HepG2 (cell line): ENCODE results near the gene GALNT11. TPM values are rescaled to one million over a fixed set of nuclear protein-coding genes. Genes with fewer than 3 reads are reported as not detected.
A peak's percentile ranks its signal among the peaks of the same experiment; 100 is the strongest.

Source experiments
- FOXA3 ChIP-seq: IDR thresholded peaks from 2 replicates; pipeline ENCODE4 v1.6.1; 2016; ENCODE audit warnings: missing genetic modification reagents, missing compliant biosample characterization
- NKX3-1 ChIP-seq: sonication (generic); formaldehyde crosslinking; IDR thresholded peaks from 2 replicates; pipeline ENCODE4 v1.5.0; 2020; ENCODE audit warnings: missing genetic modification reagents
- NR3C1 ChIP-seq: sonication (generic); formaldehyde crosslinking; IDR thresholded peaks from 2 replicates; pipeline ENCODE4 v1.4.0; 2020; ENCODE audit warnings: missing genetic modification reagents
- PBX3 ChIP-seq: sonication (generic); formaldehyde crosslinking; IDR thresholded peaks from 2 replicates; pipeline ENCODE4 v1.8.1; 2023; ENCODE audit warnings: missing genetic modification reagents, inconsistent platforms, borderline replicate concordance
- SMARCE1 ChIP-seq: fragments of 450-650 bp; IDR thresholded peaks from 2 replicates; pipeline ENCODE4 v1.6.1; 2017; ENCODE audit warnings: borderline replicate concordance
- SMYD3 ChIP-seq: sonication (generic); formaldehyde crosslinking; IDR thresholded peaks from 2 replicates; pipeline ENCODE4 v1.8.1; 2023; ENCODE audit warnings: mild to moderate bottlenecking, missing genetic modification reagents
- TAF15 ChIP-seq: fragments of 200-400 bp; formaldehyde crosslinking; IDR thresholded peaks from one replicate; pipeline ENCODE4 v1.6.1; 2018; ENCODE audit warnings: mild to moderate bottlenecking, low read depth, low read length; ENCODE audit not compliant: poor library complexity, severe bottlenecking
- ZNF598 ChIP-seq: sonication (generic); formaldehyde crosslinking; IDR thresholded peaks from 2 replicates; pipeline ENCODE4 v1.5.1; 2020; ENCODE audit warnings: mild to moderate bottlenecking, missing genetic modification reagents, borderline replicate concordance
- ZNF781 ChIP-seq: sonication (generic); formaldehyde crosslinking; IDR thresholded peaks from 2 replicates; pipeline ENCODE4 v1.5.1; 2020; ENCODE audit warnings: borderline replicate concordance, mild to moderate bottlenecking, missing genetic modification reagents; ENCODE audit errors: not compliant biosample characterization
- polyA plus RNA-seq, 8 experiments: library from polyadenylated mRNA; depleted of rRNA in 3 of 8; stranded (reverse) in 7 of 8; unstranded in 1 of 8; fragments of >200 nt; fragmentation: Illumina TruSeq in 4 of 8; extraction: Trizol in 4 of 8; gene quantifications; 2 replicates each; pipeline versions ENCODE4 v1.2.1 to v1.2.3, GENCODE V29; 2011 to 2016; ENCODE audit warnings: low read depth in 4 of 8, missing spikeins in 1 of 8, mixed read lengths in 1 of 8; ENCODE audit not compliant: insufficient read depth in 1 of 8
- total RNA-seq, 5 experiments: library from RNA; depleted of rRNA; stranded (reverse); fragments of >200 nt; fragmentation: Illumina TruSeq; extraction: Trizol; gene quantifications; 2 replicates each; pipeline ENCODE4 v1.2.3, GENCODE V29; 2016; ENCODE audit warnings: low read depth in 1 of 5
- TF ChIP-seq, protein P1 (sequence below): sonication (generic); formaldehyde crosslinking; IDR thresholded peaks from 2 replicates; pipeline ENCODE4 v1.4.0; 2020; ENCODE audit warnings: missing genetic modification reagents, borderline replicate concordance
- TF ChIP-seq, protein P2 (sequence below): IDR thresholded peaks from 2 replicates; pipeline ENCODE4 v1.6.1; 2016; ENCODE audit warnings: low read depth, borderline replicate concordance
- TF ChIP-seq, protein P3 (sequence below): sonication (generic); formaldehyde crosslinking; IDR thresholded peaks from 2 replicates; pipeline ENCODE4 v1.5.0; 2020; ENCODE audit warnings: mild to moderate bottlenecking, missing genetic modification reagents, borderline replicate concordance
- TF ChIP-seq, protein P4 (sequence below): sonication (generic); formaldehyde crosslinking; IDR thresholded peaks from 2 replicates; pipeline ENCODE4 v1.4.0; 2020; ENCODE audit warnings: missing genetic modification reagents

Gene GALNT11
- total and polyA plus RNA-seq, 2 of the 13 experiments (the other 11 are each of a cell fraction or from before 2014, with no cell fraction given), result 9.3 to 16.3 TPM

DNA sequence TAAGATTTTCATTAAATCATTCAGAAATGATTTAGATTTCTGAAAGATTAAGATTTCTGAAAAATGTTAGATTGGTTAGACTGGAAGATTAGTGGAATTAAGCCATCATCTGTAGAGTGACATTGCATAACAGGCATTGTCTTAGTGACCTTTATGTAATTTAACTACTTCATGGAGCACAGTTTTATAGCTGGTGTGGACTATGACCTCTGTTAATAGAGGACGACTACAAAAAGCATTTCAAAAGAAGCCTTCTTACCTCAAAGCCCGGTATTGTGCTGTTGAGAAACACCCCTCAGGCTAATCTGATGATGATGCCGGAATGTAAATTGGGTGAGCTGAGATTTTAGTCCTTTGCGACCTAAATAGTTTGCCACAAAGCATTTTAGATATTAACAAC lies 55.6 kb downstream of the GALNT11 start (continued):
- TF ChIP-seq, protein P1, sequence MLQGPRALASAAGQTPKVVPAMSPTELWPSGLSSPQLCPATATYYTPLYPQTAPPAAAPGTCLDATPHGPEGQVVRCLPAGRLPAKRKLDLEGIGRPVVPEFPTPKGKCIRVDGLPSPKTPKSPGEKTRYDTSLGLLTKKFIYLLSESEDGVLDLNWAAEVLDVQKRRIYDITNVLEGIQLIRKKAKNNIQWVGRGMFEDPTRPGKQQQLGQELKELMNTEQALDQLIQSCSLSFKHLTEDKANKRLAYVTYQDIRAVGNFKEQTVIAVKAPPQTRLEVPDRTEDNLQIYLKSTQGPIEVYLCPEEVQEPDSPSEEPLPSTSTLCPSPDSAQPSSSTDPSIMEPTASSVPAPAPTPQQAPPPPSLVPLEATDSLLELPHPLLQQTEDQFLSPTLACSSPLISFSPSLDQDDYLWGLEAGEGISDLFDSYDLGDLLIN, result no peak
- no peak for TF ChIP-seq SMARCE1
- TF ChIP-seq SMYD3 (CRISPR knock-in tag), result no peak
- no peak for TF ChIP-seq NR3C1
- TF ChIP-seq, protein P2, sequence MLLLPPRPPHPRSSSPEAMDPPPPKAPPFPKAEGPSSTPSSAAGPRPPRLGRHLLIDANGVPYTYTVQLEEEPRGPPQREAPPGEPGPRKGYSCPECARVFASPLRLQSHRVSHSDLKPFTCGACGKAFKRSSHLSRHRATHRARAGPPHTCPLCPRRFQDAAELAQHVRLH (CRISPR knock-in tag), result no peak
- no peak for TF ChIP-seq ZNF598 (CRISPR knock-in tag)
- TF ChIP-seq PBX3 (CRISPR knock-in tag), result no peak
- TF ChIP-seq, protein P3, sequence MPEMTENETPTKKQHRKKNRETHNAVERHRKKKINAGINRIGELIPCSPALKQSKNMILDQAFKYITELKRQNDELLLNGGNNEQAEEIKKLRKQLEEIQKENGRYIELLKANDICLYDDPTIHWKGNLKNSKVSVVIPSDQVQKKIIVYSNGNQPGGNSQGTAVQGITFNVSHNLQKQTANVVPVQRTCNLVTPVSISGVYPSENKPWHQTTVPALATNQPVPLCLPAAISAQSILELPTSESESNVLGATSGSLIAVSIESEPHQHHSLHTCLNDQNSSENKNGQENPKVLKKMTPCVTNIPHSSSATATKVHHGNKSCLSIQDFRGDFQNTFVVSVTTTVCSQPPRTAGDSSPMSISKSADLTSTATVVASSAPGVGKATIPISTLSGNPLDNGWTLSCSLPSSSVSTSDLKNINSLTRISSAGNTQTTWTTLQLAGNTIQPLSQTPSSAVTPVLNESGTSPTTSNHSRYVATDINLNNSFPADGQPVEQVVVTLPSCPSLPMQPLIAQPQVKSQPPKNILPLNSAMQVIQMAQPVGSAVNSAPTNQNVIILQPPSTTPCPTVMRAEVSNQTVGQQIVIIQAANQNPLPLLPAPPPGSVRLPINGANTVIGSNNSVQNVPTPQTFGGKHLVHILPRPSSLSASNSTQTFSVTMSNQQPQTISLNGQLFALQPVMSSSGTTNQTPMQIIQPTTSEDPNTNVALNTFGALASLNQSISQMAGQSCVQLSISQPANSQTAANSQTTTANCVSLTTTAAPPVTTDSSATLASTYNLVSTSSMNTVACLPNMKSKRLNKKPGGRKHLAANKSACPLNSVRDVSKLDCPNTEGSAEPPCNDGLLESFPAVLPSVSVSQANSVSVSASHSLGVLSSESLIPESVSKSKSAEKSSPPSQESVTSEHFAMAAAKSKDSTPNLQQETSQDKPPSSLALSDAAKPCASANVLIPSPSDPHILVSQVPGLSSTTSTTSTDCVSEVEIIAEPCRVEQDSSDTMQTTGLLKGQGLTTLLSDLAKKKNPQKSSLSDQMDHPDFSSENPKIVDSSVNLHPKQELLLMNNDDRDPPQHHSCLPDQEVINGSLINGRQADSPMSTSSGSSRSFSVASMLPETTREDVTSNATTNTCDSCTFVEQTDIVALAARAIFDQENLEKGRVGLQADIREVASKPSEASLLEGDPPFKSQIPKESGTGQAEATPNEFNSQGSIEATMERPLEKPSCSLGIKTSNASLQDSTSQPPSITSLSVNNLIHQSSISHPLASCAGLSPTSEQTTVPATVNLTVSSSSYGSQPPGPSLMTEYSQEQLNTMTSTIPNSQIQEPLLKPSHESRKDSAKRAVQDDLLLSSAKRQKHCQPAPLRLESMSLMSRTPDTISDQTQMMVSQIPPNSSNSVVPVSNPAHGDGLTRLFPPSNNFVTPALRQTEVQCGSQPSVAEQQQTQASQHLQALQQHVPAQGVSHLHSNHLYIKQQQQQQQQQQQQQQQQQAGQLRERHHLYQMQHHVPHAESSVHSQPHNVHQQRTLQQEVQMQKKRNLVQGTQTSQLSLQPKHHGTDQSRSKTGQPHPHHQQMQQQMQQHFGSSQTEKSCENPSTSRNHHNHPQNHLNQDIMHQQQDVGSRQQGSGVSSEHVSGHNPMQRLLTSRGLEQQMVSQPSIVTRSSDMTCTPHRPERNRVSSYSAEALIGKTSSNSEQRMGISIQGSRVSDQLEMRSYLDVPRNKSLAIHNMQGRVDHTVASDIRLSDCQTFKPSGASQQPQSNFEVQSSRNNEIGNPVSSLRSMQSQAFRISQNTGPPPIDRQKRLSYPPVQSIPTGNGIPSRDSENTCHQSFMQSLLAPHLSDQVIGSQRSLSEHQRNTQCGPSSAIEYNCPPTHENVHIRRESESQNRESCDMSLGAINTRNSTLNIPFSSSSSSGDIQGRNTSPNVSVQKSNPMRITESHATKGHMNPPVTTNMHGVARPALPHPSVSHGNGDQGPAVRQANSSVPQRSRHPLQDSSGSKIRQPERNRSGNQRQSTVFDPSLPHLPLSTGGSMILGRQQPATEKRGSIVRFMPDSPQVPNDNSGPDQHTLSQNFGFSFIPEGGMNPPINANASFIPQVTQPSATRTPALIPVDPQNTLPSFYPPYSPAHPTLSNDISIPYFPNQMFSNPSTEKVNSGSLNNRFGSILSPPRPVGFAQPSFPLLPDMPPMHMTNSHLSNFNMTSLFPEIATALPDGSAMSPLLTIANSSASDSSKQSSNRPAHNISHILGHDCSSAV (CRISPR knock-in tag), result no peak
- TF ChIP-seq NKX3-1 (CRISPR knock-in tag), result no peak
- TF ChIP-seq, protein P4, sequence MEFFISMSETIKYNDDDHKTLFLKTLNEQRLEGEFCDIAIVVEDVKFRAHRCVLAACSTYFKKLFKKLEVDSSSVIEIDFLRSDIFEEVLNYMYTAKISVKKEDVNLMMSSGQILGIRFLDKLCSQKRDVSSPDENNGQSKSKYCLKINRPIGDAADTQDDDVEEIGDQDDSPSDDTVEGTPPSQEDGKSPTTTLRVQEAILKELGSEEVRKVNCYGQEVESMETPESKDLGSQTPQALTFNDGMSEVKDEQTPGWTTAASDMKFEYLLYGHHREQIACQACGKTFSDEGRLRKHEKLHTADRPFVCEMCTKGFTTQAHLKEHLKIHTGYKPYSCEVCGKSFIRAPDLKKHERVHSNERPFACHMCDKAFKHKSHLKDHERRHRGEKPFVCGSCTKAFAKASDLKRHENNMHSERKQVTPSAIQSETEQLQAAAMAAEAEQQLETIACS (CRISPR knock-in tag), result no peak
- no peak for TF ChIP-seq TAF15
- TF ChIP-seq FOXA3, result peak; percentile 64
- TF ChIP-seq ZNF781 (CRISPR knock-in tag), result no peak
